ENCODE measurements around the gene ZCCHC7.

DNA sequence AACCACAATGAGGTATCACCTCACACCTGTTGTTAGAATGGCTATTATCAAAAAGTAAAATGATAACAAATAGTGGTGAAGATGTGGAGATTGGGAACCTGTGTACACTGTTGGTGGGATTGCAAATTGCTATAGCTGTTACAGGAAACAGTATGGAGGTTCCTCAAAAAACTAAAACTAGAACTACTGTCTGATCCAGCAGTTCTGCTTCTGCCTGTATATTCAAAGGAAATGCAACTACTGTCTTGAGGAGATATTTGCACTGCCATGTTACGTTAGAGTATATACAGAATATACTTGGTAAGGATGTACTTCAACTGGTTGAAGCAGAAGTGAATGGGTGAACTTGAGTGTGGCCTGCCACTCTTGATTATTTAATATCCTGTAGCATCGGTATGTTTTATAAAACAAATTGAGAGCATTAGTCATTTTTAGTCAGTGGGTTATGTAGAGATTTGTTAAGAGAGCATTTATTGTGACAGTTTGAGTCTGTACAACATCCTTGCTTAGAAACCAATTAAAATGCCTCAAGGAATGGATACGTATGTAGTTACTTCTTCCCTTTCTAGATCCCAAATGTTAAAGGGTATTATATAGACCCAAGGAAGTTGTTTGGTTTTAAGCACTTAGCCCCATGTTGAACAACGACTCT, 37.5 kb downstream of the ZCCHC7 start:
- no peak for TF ChIP-seq POLR2AphosphoS5 (IDR thresholded peaks at IDR 0.05)
- TF ChIP-seq POLR2A (IDR thresholded peaks at IDR 0.05; ENCODE audit: low read depth) = no peak
